ENCODE results near the gene BRICD5. TPM values are rescaled to one million over a fixed set of nuclear protein-coding genes. Genes with fewer than 3 reads are reported as not detected.

The BRICD5 gene
- total RNA-seq, 4 donors from 2014 or later: 3.8 to 44.6 (median 12.0) TPM

Other genes starting within 250 kb of the BRICD5 start
- 1,000 to 10,000 TPM in 3 of 4 donors, 100 to 1,000 TPM in 1; 976 to 2,244 (median 1,167) TPM for gene RPS2, start 246.0 kb downstream of the BRICD5 start, total RNA-seq
- not detected for gene RNF151, start 244.0 kb downstream of the BRICD5 start, total RNA-seq
- 10 to 100 TPM; 34.4 to 91.8 (median 53.7) TPM for gene TBL3, start 238.8 kb downstream of the BRICD5 start, total RNA-seq
- not detected for gene NOXO1, start 229.4 kb downstream of the BRICD5 start, total RNA-seq
- 10 to 100 TPM in 3 of 4 donors, 1 to 10 TPM in 1; 7.8 to 37.2 (median 22.3) TPM for gene GFER, start 226.7 kb downstream of the BRICD5 start, total RNA-seq
- gene SYNGR3, start 220.9 kb downstream of the BRICD5 start, total RNA-seq: not detected
- gene ZNF598, start 201.0 kb downstream of the BRICD5 start, total RNA-seq: 10 to 100 TPM; 19.0 to 38.4 (median 27.4) TPM
- gene NPW, start 191.1 kb downstream of the BRICD5 start, total RNA-seq: under 1 TPM in 2 of 4 donors, not detected in 2; 0.54 to 0.63 TPM
- 100 to 1,000 TPM in 1 of 4 donors, 10 to 100 TPM in 3; 73.8 to 146 (median 81.6) TPM for gene NHERF2, start 184.0 kb downstream of the BRICD5 start, total RNA-seq
- gene NTHL1, start 163.0 kb downstream of the BRICD5 start, total RNA-seq: 10 to 100 TPM in 3 of 4 donors, 1 to 10 TPM in 1; 6.1 to 38.7 (median 25.0) TPM
- 100 to 1,000 TPM; 101 to 148 (median 109) TPM for gene TSC2, start 162.9 kb downstream of the BRICD5 start, total RNA-seq
- gene PKD1, start 75.0 kb downstream of the BRICD5 start, total RNA-seq: 100 to 1,000 TPM in 1 of 4 donors, 10 to 100 TPM in 3; 66.9 to 153 (median 87.7) TPM
- gene RAB26, start 62.2 kb downstream of the BRICD5 start, total RNA-seq: 1 to 10 TPM in 1 of 4 donors, under 1 TPM in 2, not detected in 1; 0.40 to 1.6 (median 0.89) TPM
- 10 to 100 TPM; 27.7 to 51.9 (median 41.5) TPM for gene TRAF7, start 55.1 kb downstream of the BRICD5 start, total RNA-seq
- gene CASKIN1, start 14.3 kb downstream of the BRICD5 start, total RNA-seq: 1 to 10 TPM in 1 of 4 donors, under 1 TPM in 3; 0.13 to 1.2 (median 0.40) TPM
- gene MLST8, start 5.4 kb downstream of the BRICD5 start, total RNA-seq: 10 to 100 TPM; 61.0 to 95.6 (median 63.1) TPM
- gene PGP, start 4.0 kb upstream of the BRICD5 start, total RNA-seq: 10 to 100 TPM; 13.4 to 44.0 (median 28.8) TPM
- gene E4F1, start 12.7 kb upstream of the BRICD5 start, total RNA-seq: 10 to 100 TPM; 35.3 to 55.7 (median 41.3) TPM
- 1 to 10 TPM in 3 of 4 donors, under 1 TPM in 1; 0.88 to 4.5 (median 1.4) TPM for gene DNASE1L2, start 25.6 kb upstream of the BRICD5 start, total RNA-seq
- 100 to 1,000 TPM; 104 to 208 (median 169) TPM for gene ECI1, start 40.7 kb upstream of the BRICD5 start, total RNA-seq
- gene RNPS1, start 57.3 kb upstream of the BRICD5 start, total RNA-seq: 100 to 1,000 TPM; 127 to 158 (median 141) TPM
- gene ABCA3, start 129.9 kb upstream of the BRICD5 start, total RNA-seq: 10 to 100 TPM; 36.5 to 66.7 (median 60.4) TPM
- 1 to 10 TPM; 1.2 to 2.5 (median 1.8) TPM for gene CCNF, start 218.6 kb upstream of the BRICD5 start, total RNA-seq
- under 1 TPM in 2 of 4 donors, not detected in 2; 0.83 to 0.96 TPM for gene TEDC2, start 249.2 kb upstream of the BRICD5 start, total RNA-seq

All from thyroid gland (tissue), 4 donors.